ENCODE data around the gene TMEM138. TPM values are rescaled to one million over a fixed set of nuclear protein-coding genes. Genes with fewer than 3 reads are reported as not detected.
A peak's percentile ranks its signal among the peaks of the same experiment; 100 is the strongest.

The TMEM138 gene
- total RNA-seq, 2 experiments from 2014 or later = 59.2 to 60.9 TPM

GRCh38 chr11:61417670-61418069 lies 55.5 kb downstream of the TMEM138 start:
- no peaks in the 10 kb centered on the region for H3K27me3 Mint-ChIP-seq
- CTCF ChIA-PET = no interaction called here
- H3K9me3 Mint-ChIP-seq = no peaks in the 10 kb centered on the region
- no peak for ATAC-seq (ENCODE audit: poor library complexity)
- POLR2A ChIA-PET = interaction anchor here (1.8 kb wide), 1 partner anchor 12 kb away, joined by 10 read pairs; the partner anchor contains the start of genes CPSF7 and SDHAF2
- H3K4me1 Mint-ChIP-seq (ENCODE audit: low read depth) = peaks cover 40% of the 10 kb centered on the region
- intact Hi-C loops (cut with DNase I, micrococcal nuclease) = no loop called here
- no peak overlapping the region for H3K4me3 Mint-ChIP-seq
- Histone ChIP-seq H3K27me3 (ENCODE audit: control insufficient read depth in 1 of 2, insufficient read depth in 2 of 2, low read length in 2 of 2) (no peaks in the 10 kb centered on the region), H3K36me3 (ENCODE audit: insufficient read depth, low read length) (peaks cover 94% of the 10 kb centered on the region), H3K9me3 (ENCODE audit: control insufficient read depth in 1 of 2, insufficient read depth in 1 of 2, low read length in 2 of 2) (no peaks in the 10 kb centered on the region), H3K27ac (ENCODE audit: low read depth in 1 of 2, low read length in 2 of 2) (no peak overlapping the region), H3K4me3 (ENCODE audit: low read length) (no peak overlapping the region), H3K4me1 (ENCODE audit: insufficient read depth, low read length) (peaks cover 12% of the 10 kb centered on the region)
- H3K36me3 Mint-ChIP-seq (ENCODE audit: low read depth) = peaks cover 98% of the 10 kb centered on the region
- peak overlapping the region; percentile 6 for H3K27ac Mint-ChIP-seq
- DNase-seq = peak in 2 of 14 experiments; percentile 40 to 53
- no peak for TF ChIP-seq CTCF (IDR thresholded peaks at IDR 0.05)

- TF ChIP-seq CTCF (IDR thresholded peaks at IDR 0.05) = no peak
- peak in 2 of 14 experiments; percentile 32 to 51 for DNase-seq
- Mint-ChIP-seq H3K9me3 (no peaks in the 10 kb centered on the region), H3K27me3 (no peaks in the 10 kb centered on the region), H3K4me3 (no peak overlapping the region), H3K4me1 (ENCODE audit: low read depth) (peaks cover 42% of the 10 kb centered on the region), H3K27ac (peak overlapping the region; percentile 6), H3K36me3 (ENCODE audit: low read depth) (peaks cover 97% of the 10 kb centered on the region)
- Histone ChIP-seq H3K27ac (ENCODE audit: low read depth in 1 of 2, low read length in 2 of 2) (no peak overlapping the region), H3K27me3 (ENCODE audit: control insufficient read depth in 1 of 2, insufficient read depth in 2 of 2, low read length in 2 of 2) (no peaks in the 10 kb centered on the region), H3K4me3 (ENCODE audit: low read length) (no peak overlapping the region), H3K36me3 (ENCODE audit: insufficient read depth, low read length) (peaks cover 91% of the 10 kb centered on the region), H3K4me1 (ENCODE audit: insufficient read depth, low read length) (peaks cover 14% of the 10 kb centered on the region), H3K9me3 (ENCODE audit: control insufficient read depth in 1 of 2, insufficient read depth in 1 of 2, low read length in 2 of 2) (no peaks in the 10 kb centered on the region)
- intact Hi-C loops (cut with DNase I, micrococcal nuclease) = no loop called here
- CTCF ChIA-PET = no interaction called here
- ATAC-seq (ENCODE audit: poor library complexity) = no peak
- POLR2A ChIA-PET = interaction anchor here (1.8 kb wide), 1 partner anchor 11 kb away, joined by 10 read pairs; the partner anchor contains the start of genes CPSF7 and SDHAF2
Measured at GRCh38 chr11:61418136-61418535, 56.0 kb downstream of the TMEM138 start.

Other genes starting within 250 kb of the TMEM138 start
- gene VPS37C, start 200.9 kb upstream of the TMEM138 start, total RNA-seq = 1 to 10 TPM; 1.8 to 2.0 TPM
- gene PGA3, start 158.9 kb upstream of the TMEM138 start, total RNA-seq = not detected
- not detected for gene PGA4, start 140.0 kb upstream of the TMEM138 start, total RNA-seq
- gene PGA5, start 121.2 kb upstream of the TMEM138 start, total RNA-seq = not detected
- 1 to 10 TPM in 1 of 2 experiments, under 1 TPM in 1; 0.64 to 1.0 TPM for gene VWCE, start 67.1 kb upstream of the TMEM138 start, total RNA-seq
- gene DDB1, start 29.3 kb upstream of the TMEM138 start, total RNA-seq = 100 to 1,000 TPM; 140 to 147 TPM
- gene TKFC, start 29.1 kb upstream of the TMEM138 start, total RNA-seq = 10 to 100 TPM; 21.8 to 26.3 TPM
- 10 to 100 TPM; 24.4 to 25.8 TPM for gene CYB561A3, start 492 bp upstream of the TMEM138 start, total RNA-seq
- 1 to 10 TPM; 3.4 to 3.8 TPM for gene TMEM216, start 30.2 kb downstream of the TMEM138 start, total RNA-seq
- 100 to 1,000 TPM; 111 to 116 TPM for gene CPSF7, start 67.6 kb downstream of the TMEM138 start, total RNA-seq
- 10 to 100 TPM; 28.7 to 33.0 TPM for gene SDHAF2, start 67.8 kb downstream of the TMEM138 start, total RNA-seq
- not detected for gene LRRC10B, start 146.4 kb downstream of the TMEM138 start, total RNA-seq
- not detected for gene SYT7, start 218.7 kb downstream of the TMEM138 start, total RNA-seq